Stimulated activated CD4-positive, alpha-beta T cell treated with anti-CD3 and anti-CD28 coated beads, Interleukin-12 subunit alpha, Interleukin-12 subunit beta, amount 100 ng/mL, for 48 hours (primary cell): Measurements from ENCODE around the gene RNPEPL1.

ENCODE experiments used
- DNase-seq, 3 donors: peaks; one replicate each; pipeline ENCODE4 v3.0.0-alpha.2; 2020; ENCODE audit warnings: low read depth in 2 of 3, low spot score in 1 of 3

Gene RNPEPL1

GRCh38 chr2:240563951-240564560 is 4.2 kb upstream of the RNPEPL1 start:
- no peak for DNase-seq

- DNase-seq = no peak
Measured at GRCh38 chr2:240564561-240565332, 3.5 kb upstream of the RNPEPL1 start.

GRCh38 chr2:240565333-240566202 is 2.7 kb upstream of the RNPEPL1 start:
- peak; percentile 82 to 87 (median 86) for DNase-seq

- peak; percentile 91 to 93 (median 93) for DNase-seq
Measured at GRCh38 chr2:240566203-240567136, 1.8 kb upstream of the RNPEPL1 start.

GRCh38 chr2:240567137-240567871 is 980 bp upstream of the RNPEPL1 start:
- no peak for DNase-seq

GRCh38 chr2:240568678-240569522 is 616 bp downstream of the RNPEPL1 start:
- DNase-seq = no peak

GRCh38 chr2:240569523-240569997 is 1.3 kb downstream of the RNPEPL1 start:
- DNase-seq = no peak

GRCh38 chr2:240569998-240570530 is 1.8 kb downstream of the RNPEPL1 start:
- DNase-seq = no peak

GRCh38 chr2:240570531-240571313 is 2.4 kb downstream of the RNPEPL1 start:
- DNase-seq = no peak

GRCh38 chr2:240571314-240571973 is 3.2 kb downstream of the RNPEPL1 start:
- DNase-seq = no peak

GRCh38 chr2:240572141-240573031 is 4.1 kb downstream of the RNPEPL1 start:
- no peak for DNase-seq

GRCh38 chr2:240573071-240573515 is 4.8 kb downstream of the RNPEPL1 start:
- no peak for DNase-seq

GRCh38 chr2:240573516-240574385 is 5.5 kb downstream of the RNPEPL1 start:
- DNase-seq = no peak

GRCh38 chr2:240574386-240575100 is 6.3 kb downstream of the RNPEPL1 start:
- no peak for DNase-seq
